GM10266 (cell line): ENCODE results near the gene DTX3.

ENCODE experiments used
- DNase-seq: peaks from one replicate; pipeline ENCODE4 v3.0.0; 2012; ENCODE audit errors: extremely low spot score
- CTCF ChIP-seq: IDR thresholded peaks from 2 replicates; pipeline ENCODE4 v1.5.1; 2012; ENCODE audit warnings: mild to moderate bottlenecking, low read depth; ENCODE audit not compliant: control insufficient read depth, insufficient read depth; ENCODE audit errors: missing control alignments

DTX3 gene

GRCh38 chr12:57607958-57608663 is 3.5 kb downstream of the DTX3 start:
- no peak for TF ChIP-seq CTCF
- no peak for DNase-seq

GRCh38 chr12:57609101-57609780 is 4.6 kb downstream of the DTX3 start:
- no peak for DNase-seq
- no peak for TF ChIP-seq CTCF

- DNase-seq: peak; percentile 27
- TF ChIP-seq CTCF: no peak
Observed at GRCh38 chr12:57609781-57610553, 5.3 kb downstream of the DTX3 start.

- TF ChIP-seq CTCF: no peak
Observed at GRCh38 chr12:57610554-57611107, 6.0 kb downstream of the DTX3 start.

GRCh38 chr12:57611108-57611826 is 6.6 kb downstream of the DTX3 start, which contains the start of gene ARHGEF25:
Gene ARHGEF25 (plus strand): TSS chr12:57611435. CDS start chr12:57611895, 460 bp downstream.
- TF ChIP-seq CTCF: no peak
- peak; percentile 94 for DNase-seq

More at GRCh38 chr12:57610554-57611107, 6.0 kb downstream of the DTX3 start:
- DNase-seq: peak; percentile 36

GRCh38 chr12:57611827-57612710 is 7.4 kb downstream of the DTX3 start:
- TF ChIP-seq CTCF: no peak
- DNase-seq: peak; percentile 21
